ENCODE measurements around the gene SNPH.

DNA sequence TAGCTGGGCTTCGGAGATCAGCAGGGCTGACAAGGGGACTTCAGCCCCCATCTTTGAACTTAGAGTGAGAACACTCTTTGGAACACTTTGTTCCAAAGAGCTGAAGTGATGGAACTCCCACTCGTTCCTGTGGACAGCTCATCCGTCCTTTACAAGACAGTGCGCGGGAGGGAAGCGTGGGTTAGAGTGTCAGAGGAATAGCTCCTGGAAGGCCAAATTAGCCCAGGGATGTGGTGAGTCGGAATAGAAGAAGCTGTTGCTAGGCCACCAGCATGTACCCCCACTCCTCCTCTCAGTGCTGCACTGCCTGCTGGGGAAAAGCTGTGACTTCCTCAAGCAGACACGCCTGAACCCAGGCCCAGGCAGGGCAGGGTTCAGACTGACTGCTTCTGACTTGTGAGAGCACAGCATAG is 61.2 kb downstream of the SNPH start:
- TF ChIP-seq, protein P1, sequence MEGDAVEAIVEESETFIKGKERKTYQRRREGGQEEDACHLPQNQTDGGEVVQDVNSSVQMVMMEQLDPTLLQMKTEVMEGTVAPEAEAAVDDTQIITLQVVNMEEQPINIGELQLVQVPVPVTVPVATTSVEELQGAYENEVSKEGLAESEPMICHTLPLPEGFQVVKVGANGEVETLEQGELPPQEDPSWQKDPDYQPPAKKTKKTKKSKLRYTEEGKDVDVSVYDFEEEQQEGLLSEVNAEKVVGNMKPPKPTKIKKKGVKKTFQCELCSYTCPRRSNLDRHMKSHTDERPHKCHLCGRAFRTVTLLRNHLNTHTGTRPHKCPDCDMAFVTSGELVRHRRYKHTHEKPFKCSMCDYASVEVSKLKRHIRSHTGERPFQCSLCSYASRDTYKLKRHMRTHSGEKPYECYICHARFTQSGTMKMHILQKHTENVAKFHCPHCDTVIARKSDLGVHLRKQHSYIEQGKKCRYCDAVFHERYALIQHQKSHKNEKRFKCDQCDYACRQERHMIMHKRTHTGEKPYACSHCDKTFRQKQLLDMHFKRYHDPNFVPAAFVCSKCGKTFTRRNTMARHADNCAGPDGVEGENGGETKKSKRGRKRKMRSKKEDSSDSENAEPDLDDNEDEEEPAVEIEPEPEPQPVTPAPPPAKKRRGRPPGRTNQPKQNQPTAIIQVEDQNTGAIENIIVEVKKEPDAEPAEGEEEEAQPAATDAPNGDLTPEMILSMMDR (IDR thresholded peaks at IDR 0.05) = no peak
- peak; percentile 67 to 84 for TF ChIP-seq POLR2AphosphoS5 (IDR thresholded peaks at IDR 0.05)

All from upper lobe of left lung (tissue), 4 donors.